A172 (cell line): Measurements from ENCODE around the gene CYP26B1. TPM values are rescaled to one million over a fixed set of nuclear protein-coding genes. Genes with fewer than 3 reads are reported as not detected.

ENCODE experiments used
- DNase-seq: peaks from one replicate; pipeline ENCODE4 v3.0.0-alpha.2; 2015; ENCODE audit warnings: low spot score
- total RNA-seq: library from RNA; depleted of rRNA; stranded (reverse); fragments of >200 nt; shearing (Covaris generic); gene quantifications from 2 replicates; pipeline ENCODE4 v1.2.3, GENCODE V29; 2014

CYP26B1 gene
- total RNA-seq, 1 experiment from 2014 or later: 0.02 TPM

DNA sequence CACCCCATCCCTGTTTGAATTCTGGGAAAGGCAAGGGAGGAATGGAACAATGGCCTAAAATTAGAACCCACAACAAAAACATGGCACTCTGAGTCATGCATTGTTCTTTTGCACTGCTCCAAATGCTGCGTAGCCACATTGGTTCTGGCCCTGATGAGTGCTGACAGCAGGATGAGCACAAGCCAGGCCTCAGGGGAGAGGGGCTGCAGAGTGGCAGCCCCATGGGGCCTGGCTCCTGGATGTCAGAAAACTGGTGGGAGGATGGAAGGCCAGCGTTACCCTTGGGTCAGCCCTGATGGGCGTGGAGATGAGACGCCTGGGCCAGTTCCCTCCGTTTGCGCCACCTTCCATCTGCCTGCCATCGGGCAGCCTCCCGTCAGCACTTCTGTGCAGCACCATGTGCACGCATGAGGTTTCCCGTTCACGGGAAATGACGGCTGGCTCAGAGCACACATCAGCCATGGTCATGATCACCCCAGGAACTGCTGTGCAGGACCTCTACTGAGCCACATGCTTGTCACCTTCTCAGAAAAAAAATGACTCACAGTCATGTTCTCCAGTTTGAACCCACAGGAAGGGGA lies 65.6 kb downstream of the CYP26B1 start:
- no peak for DNase-seq

DNA sequence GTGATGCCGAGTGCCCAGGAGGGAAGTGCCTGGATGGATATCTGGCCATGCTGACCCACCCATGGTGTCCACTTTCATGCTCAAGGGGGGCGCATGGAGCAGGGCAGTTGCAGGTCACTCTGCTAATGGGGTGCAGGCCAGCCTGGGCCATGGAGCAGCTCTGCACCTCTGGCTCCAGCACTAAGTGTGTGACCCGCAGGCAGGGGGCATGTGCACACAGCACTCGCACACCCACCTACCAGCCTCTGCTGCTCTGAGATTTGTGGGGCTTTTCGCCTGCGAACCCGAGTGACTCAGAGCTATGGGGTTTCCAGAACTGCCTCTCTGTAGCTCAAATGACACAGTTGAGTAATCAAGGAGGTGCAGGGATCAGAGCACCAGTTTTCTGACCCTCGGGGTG lies 66.2 kb downstream of the CYP26B1 start:
- DNase-seq: no peak

DNA sequence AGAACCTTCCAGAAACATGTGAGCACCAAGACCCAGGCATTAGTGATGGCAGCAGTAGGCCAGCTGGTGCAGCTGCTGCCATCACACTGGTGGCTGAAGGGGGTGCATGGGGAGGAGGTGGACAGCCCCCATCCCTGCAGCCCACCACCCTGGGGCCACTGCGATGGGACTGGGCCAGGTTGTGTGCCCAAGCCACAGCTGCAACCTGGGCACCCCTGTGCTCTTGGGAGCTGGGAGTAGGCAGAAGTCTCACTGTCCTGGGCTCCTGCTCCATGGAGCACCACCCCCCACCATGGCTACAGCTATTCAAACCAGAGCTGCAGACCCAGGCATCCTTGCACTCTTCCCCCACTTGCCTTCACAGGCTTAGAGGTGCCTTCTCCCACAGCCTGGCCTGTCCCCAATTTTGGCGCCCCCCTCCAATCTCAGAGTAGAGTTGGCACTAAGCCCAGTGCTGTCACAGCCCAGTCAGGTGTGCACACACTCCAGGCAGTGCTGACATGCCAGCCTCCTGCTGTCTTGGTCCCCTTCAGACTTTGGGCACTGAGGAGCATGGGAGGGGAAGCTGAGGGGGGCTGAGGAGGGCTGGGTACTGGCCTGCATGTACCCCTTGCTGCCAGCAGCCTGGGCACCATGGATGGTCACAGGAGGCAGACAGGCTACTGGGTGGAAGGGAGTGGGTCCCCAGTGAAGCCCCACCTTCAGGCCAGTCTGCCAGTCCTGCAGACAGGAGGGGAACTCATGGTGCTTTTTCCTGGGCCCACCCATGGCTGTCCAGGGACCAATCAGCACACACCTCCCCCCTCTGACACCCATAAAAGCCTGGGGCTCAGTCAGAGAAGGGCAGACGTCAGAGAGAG lies 67.1 kb downstream of the CYP26B1 start:
- DNase-seq: no peak
